K562 (cell line): Measurements from ENCODE around the gene PTGR2. TPM values are rescaled to one million over a fixed set of nuclear protein-coding genes. Genes with fewer than 3 reads are reported as not detected.

Source experiments
- AFF1 ChIP-seq, 2 experiments: fragments of 450-650 bp; IDR thresholded peaks; 2 replicates each; pipeline ENCODE4 v1.6.1; 2018; ENCODE audit warnings: mild to moderate bottlenecking in 2 of 2, low read depth in 1 of 2; ENCODE audit not compliant: partially characterized antibody in 2 of 2
- BRD4 ChIP-seq: fragments of 200-600 bp; sonication (generic); IDR thresholded peaks from 2 replicates; pipeline ENCODE4 v1.6.1; 2017; ENCODE audit warnings: inconsistent platforms
- DEAF1 ChIP-seq: fragments of 450-650 bp; formaldehyde crosslinking; IDR thresholded peaks from 2 replicates; pipeline ENCODE4 v1.4.0; 2020; ENCODE audit warnings: mild to moderate bottlenecking, moderate library complexity
- DMBX1 ChIP-seq: fragments of 250-450 bp; sonication (Bioruptor Pico); IDR thresholded peaks from 2 replicates; pipeline ENCODE4 v1.8.0; 2022; ENCODE audit warnings: inconsistent platforms, mild to moderate bottlenecking, moderate library complexity, borderline replicate concordance
- HDAC2 ChIP-seq: fragments of 450-650 bp; IDR thresholded peaks from 2 replicates; pipeline ENCODE4 v1.6.1; 2016; ENCODE audit warnings: mild to moderate bottlenecking
- MCM5 ChIP-seq: fragments of 450-650 bp; IDR thresholded peaks from 2 replicates; pipeline ENCODE4 v1.6.1; 2016; ENCODE audit warnings: low read depth
- NEUROD1 ChIP-seq: fragments of 150-350 bp; IDR thresholded peaks from 2 replicates; pipeline ENCODE4 v1.6.1; 2014; ENCODE audit warnings: borderline replicate concordance, low read length, low read depth; ENCODE audit not compliant: partially characterized antibody
- PHF21A ChIP-seq: fragments of 450-650 bp; IDR thresholded peaks from 2 replicates; pipeline ENCODE4 v1.6.1; 2017; ENCODE audit warnings: low read depth, borderline replicate concordance
- POLR2AphosphoS5 ChIP-seq: IDR thresholded peaks from 2 replicates; pipeline ENCODE4 v1.6.1; 2011; ENCODE audit warnings: mild to moderate bottlenecking, low read depth, low read length, moderate library complexity; ENCODE audit not compliant: control insufficient read depth, insufficient read depth
- RBM34 ChIP-seq: fragments of 200-400 bp; formaldehyde crosslinking; IDR thresholded peaks from 2 replicates; pipeline ENCODE4 v1.6.1; 2018; ENCODE audit warnings: low read length, borderline replicate concordance; ENCODE audit not compliant: insufficient read depth
- RBM39 ChIP-seq: fragments of 200-400 bp; formaldehyde crosslinking; optimal IDR thresholded peaks from 2 replicates; pipeline ENCODE3; 2018; ENCODE audit warnings: low read depth, low read length
- RFX1 ChIP-seq: fragments of 450-650 bp; IDR thresholded peaks from 2 replicates; pipeline ENCODE4 v1.6.1; 2016; ENCODE audit warnings: mild to moderate bottlenecking, moderate library complexity
- RHOXF2B ChIP-seq: fragments of 250-450 bp; sonication (Bioruptor Pico); conservative IDR thresholded peaks from 2 replicates; pipeline ENCODE4 v1.5.1; 2021
- SIRT6 ChIP-seq: IDR thresholded peaks from one replicate; pipeline ENCODE4 v1.6.1; 2012; ENCODE audit warnings: low read depth, mild to moderate bottlenecking, control low read depth, inconsistent platforms, low read length, moderate library complexity
- TAF9B ChIP-seq: fragments of 450-650 bp; IDR thresholded peaks from 2 replicates; pipeline ENCODE4 v1.6.1; 2018; ENCODE audit warnings: mild to moderate bottlenecking; ENCODE audit not compliant: partially characterized antibody
- ZFX ChIP-seq: sonication (generic); formaldehyde crosslinking; IDR thresholded peaks from 2 replicates; pipeline ENCODE4 v1.8.0; 2022; ENCODE audit warnings: mild to moderate bottlenecking, missing genetic modification reagents, moderate library complexity
- ZNF395 ChIP-seq: fragments of 200-800 bp; sonication (Bioruptor generic); IDR thresholded peaks from 2 replicates; pipeline ENCODE4 v1.6.1; 2017; ENCODE audit warnings: missing genetic modification characterization, missing compliant biosample characterization
- ZNF398 ChIP-seq: fragments of 250-450 bp; sonication (Bioruptor Pico); IDR thresholded peaks from 2 replicates; pipeline ENCODE4 v1.8.0; 2021; ENCODE audit warnings: moderate library complexity, mild to moderate bottlenecking, inconsistent platforms
- ZNF561 ChIP-seq: fragments of 450-650 bp; formaldehyde crosslinking; conservative IDR thresholded peaks from 2 replicates; pipeline ENCODE4 v1.4.0; 2020; ENCODE audit warnings: mild to moderate bottlenecking, moderate library complexity
- polyA plus RNA-seq, 8 experiments: library from polyadenylated mRNA; depleted of rRNA in 4 of 8; stranded (reverse) in 5 of 8; unstranded in 3 of 8; fragments of >200 nt; fragmentation: Nextera tagmentation in 2 of 8; fragmentation: Illumina TruSeq in 1 of 8; extraction: Ambion mirVana in 2 of 8; extraction: Trizol in 1 of 8; gene quantifications; 2 replicates each; pipeline versions ENCODE4 v1.2.1 to v1.2.3, GENCODE V29; 2011 to 2014; ENCODE audit warnings: inconsistent platforms in 1 of 8, missing spikeins in 1 of 8
- total RNA-seq, 7 experiments: library from RNA; depleted of rRNA in 6 of 7; stranded (reverse); fragments of >200 nt in 6 of 7; fragmentation: Illumina TruSeq in 2 of 7; extraction: Trizol in 2 of 7; gene quantifications; 2 replicates each; pipeline versions ENCODE4 v1.2.1 to v1.2.3, GENCODE V29; 2011 to 2021; ENCODE audit warnings: low replicate concordance in 1 of 7

PTGR2 gene
- total and polyA plus RNA-seq, 9 of the 15 experiments (the other 6 are each of a cell fraction or from before 2014, with no cell fraction given), result 7.4 to 23.0 (median 13.0) TPM

GRCh38 chr14:73886449-73887317 is 35.1 kb downstream of the PTGR2 start, which contains the start of gene ZNF410 (continued):
- no peak for TF ChIP-seq AFF1 (IDR thresholded peaks at IDR 0.05; ENCODE audit: low read depth in 1 of 2, partially characterized antibody in 2 of 2)
- TF ChIP-seq HDAC2, result no peak
- TF ChIP-seq ZFX (CRISPR knock-in tag), result peak; percentile 91
- TF ChIP-seq RBM39, result no peak
- TF ChIP-seq MCM5, result no peak
- TF ChIP-seq BRD4, result no peak
- TF ChIP-seq RHOXF2B (CRISPR knock-in tag), result no peak
- no peak for TF ChIP-seq RFX1
- TF ChIP-seq RBM34, result no peak
- no peak for TF ChIP-seq ZNF398 (CRISPR knock-in tag)
- peak; percentile 61; the same call in 1 of the 2 replicates for TF ChIP-seq POLR2AphosphoS5
- TF ChIP-seq SIRT6, result no peak
- TF ChIP-seq PHF21A, result no peak
- no peak for TF ChIP-seq ZNF561 (CRISPR knock-in tag)
- peak; percentile 7 for TF ChIP-seq TAF9B
- peak; percentile 59 for TF ChIP-seq NEUROD1
- no peak for TF ChIP-seq DEAF1
- TF ChIP-seq DMBX1 (CRISPR knock-in tag), result no peak
- no peak for TF ChIP-seq ZNF395 (CRISPR knock-in tag)
